Measurements from ENCODE around the gene IPO9. TPM values are rescaled to one million over a fixed set of nuclear protein-coding genes. Genes with fewer than 3 reads are reported as not detected.

IPO9 gene
- total and polyA plus RNA-seq, 2 experiments from 2014 or later = 47.6 to 87.4 TPM

- H4K20me1 ChIP-seq (replicated peaks; ENCODE audit: insufficient read depth) = no peaks in the 10 kb centered on the region
- Mint-ChIP-seq H3K27me3 (ENCODE audit: insufficient read depth, low read depth, poor library complexity) (peaks cover 9% of the 10 kb centered on the region), H3K4me3 (no peak overlapping the region), H3K4me1 (peaks cover 4% of the 10 kb centered on the region; the same call in 1 of the 3 replicates), H3K36me3 (ENCODE audit: low read depth) (no peaks in the 10 kb centered on the region; the same call in 2 of the 3 replicates), H3K9me3 (no peaks in the 10 kb centered on the region), H3K27ac (no peak overlapping the region)
- no peaks in the 10 kb centered on the region for H3K79me2 ChIP-seq (replicated peaks; ENCODE audit: insufficient read depth)
- no peaks in the 10 kb centered on the region for H3K36me3 ChIP-seq (ENCODE audit: insufficient read depth)
- no peaks in the 10 kb centered on the region for H3F3A ChIP-seq (replicated peaks; ENCODE audit: low read depth)
- H3K27me3 ChIP-seq (ENCODE audit: insufficient read depth) = no peaks in the 10 kb centered on the region
- peak overlapping the region; percentile 33 for H3K27ac ChIP-seq (ENCODE audit: low read depth)
- DNase-seq (ENCODE audit: low spot score) = no peak
- H3K4me3 ChIP-seq = no peak overlapping the region
- H3K9me2 ChIP-seq (ENCODE audit: insufficient read depth) = no peaks in the 10 kb centered on the region
- TF ChIP-seq ETS1 (IDR thresholded peaks at IDR 0.05) = no peak
- TF ChIP-seq NANOG (IDR thresholded peaks at IDR 0.05; ENCODE audit: borderline replicate concordance) = no peak
- no peak for TF ChIP-seq ZNF331 (CRISPR knock-in tag; IDR thresholded peaks at IDR 0.05; ENCODE audit: low read depth)
- no peak for TF ChIP-seq EZH2phosphoT487 (IDR thresholded peaks at IDR 0.05; ENCODE audit: unreplicated experiment)
- TF ChIP-seq CREB1 (CRISPR knock-in tag; IDR thresholded peaks at IDR 0.05; ENCODE audit: low read depth) = no peak
- TF ChIP-seq STAT1 (IDR thresholded peaks at IDR 0.05; ENCODE audit: unreplicated experiment) = no peak
- no peak for TF ChIP-seq POLR2AphosphoS5 (IDR thresholded peaks at IDR 0.05; ENCODE audit: low read depth)
- no peak for TF ChIP-seq JUNB (IDR thresholded peaks at IDR 0.05; ENCODE audit: unreplicated experiment)
- TF ChIP-seq ZNF462 (CRISPR knock-in tag; IDR thresholded peaks at IDR 0.05) = no peak
- no peak for TF ChIP-seq ZNF114 (CRISPR knock-in tag; IDR thresholded peaks at IDR 0.05)
- no peak for TF ChIP-seq CTCF (conservative IDR thresholded peaks at IDR 0.05; ENCODE audit: low read depth in 2 of 2)
- no peak for TF ChIP-seq EZH2 (IDR thresholded peaks at IDR 0.05; ENCODE audit: low read depth, unreplicated experiment)
- no peak for TF ChIP-seq REST (IDR thresholded peaks at IDR 0.05; ENCODE audit: unreplicated experiment)
- no peaks in the 10 kb centered on the region for H3K4me1 ChIP-seq (ENCODE audit: insufficient read depth)
- H2AFZ ChIP-seq = no peak overlapping the region
- H3K4me2 ChIP-seq = no peak overlapping the region
- no peak for ATAC-seq
Measured at GRCh38 chr1:201905234-201905890, 76.4 kb downstream of the IPO9 start.

Data from GM23338 (cell line).